ENCODE data around the gene PRELID1.

Gene PRELID1

GRCh38 chr5:177314376-177315342, 11.1 kb downstream of the PRELID1 start:
- no peak for DNase-seq

- DNase-seq, result no peak
These were observed 11.8 kb downstream of the PRELID1 start for GRCh38 chr5:177315411-177315810.

GRCh38 chr5:177316005-177316404, 12.4 kb downstream of the PRELID1 start:
- no peak for DNase-seq

GRCh38 chr5:177317959-177318377, 14.4 kb downstream of the PRELID1 start:
- no peak for DNase-seq

- no peak for DNase-seq
These were observed 16.5 kb downstream of the PRELID1 start for GRCh38 chr5:177319913-177320588.

GRCh38 chr5:177320879-177321278, 17.3 kb downstream of the PRELID1 start:
- DNase-seq, result no peak

- DNase-seq, result peak; percentile 4
These were observed 22.3 kb downstream of the PRELID1 start for GRCh38 chr5:177325868-177326381.

GRCh38 chr5:177327539-177328522, 24.2 kb downstream of the PRELID1 start:
- peak; percentile 45 for DNase-seq

- DNase-seq, result peak; percentile 16
These were observed 25.1 kb downstream of the PRELID1 start for GRCh38 chr5:177328545-177329231.

- DNase-seq, result peak; percentile 6
These were observed 26.3 kb downstream of the PRELID1 start for GRCh38 chr5:177329883-177330282.

- DNase-seq, result peak; percentile 41
These were observed 27.6 kb downstream of the PRELID1 start for GRCh38 chr5:177330991-177331842.

GRCh38 chr5:177332031-177332895, 28.7 kb downstream of the PRELID1 start:
- DNase-seq, result peak; percentile 18

- DNase-seq, result no peak
These were observed 29.3 kb downstream of the PRELID1 start for GRCh38 chr5:177332896-177333260.

GRCh38 chr5:177333420-177334154, 30.0 kb downstream of the PRELID1 start:
- no peak for DNase-seq

GRCh38 chr5:177334155-177334551, 30.6 kb downstream of the PRELID1 start:
- DNase-seq, result peak; percentile 35

GRCh38 chr5:177334781-177335700, 31.4 kb downstream of the PRELID1 start:
- no peak for DNase-seq

GRCh38 chr5:177335701-177336065, 32.1 kb downstream of the PRELID1 start:
- DNase-seq, result no peak

- no peak for DNase-seq
These were observed 32.5 kb downstream of the PRELID1 start for GRCh38 chr5:177336112-177336511.

Data from right forelimb (tissue), 1 donor.